DND-41 (cell line): ENCODE results near the gene AMPD1.

Experiments used
- CTCF ChIP-seq: IDR thresholded peaks from 2 replicates; pipeline ENCODE4 v1.5.1; 2012; ENCODE audit warnings: borderline replicate concordance, low read length, moderate library complexity, mild to moderate bottlenecking; ENCODE audit not compliant: poor library complexity, severe bottlenecking; ENCODE audit errors: extremely low read depth
- EZH2 ChIP-seq: IDR thresholded peaks from 3 replicates; pipeline ENCODE4 v1.6.1; 2012; ENCODE audit warnings: borderline replicate concordance, low read depth, mild to moderate bottlenecking, moderate library complexity, low read length, inconsistent platforms; ENCODE audit not compliant: severe bottlenecking

- TF ChIP-seq CTCF (no peak), EZH2 (no peak)
Observed at GRCh38 chr1:114691061-114691460, 4.3 kb downstream of the AMPD1 start.
